ENCODE measurements around the gene WDR87. TPM values are rescaled to one million over a fixed set of nuclear protein-coding genes. Genes with fewer than 3 reads are reported as not detected.
A peak's percentile ranks its signal among the peaks of the same experiment; 100 is the strongest.

Gene WDR87
- total and polyA plus RNA-seq, 2 of the 8 experiments (the other 6 are each of a cell fraction or from before 2014, with no cell fraction given) = not detected

- Histone ChIP-seq H4K8ac (ENCODE audit: extremely low read depth, insufficient read depth, low read length) (no peak overlapping the region), H3K79me2 (ENCODE audit: control insufficient read depth in 1 of 2, insufficient read depth in 2 of 2, low read length in 2 of 2) (peaks cover 0 to 3% of the 10 kb centered on the region in 2 experiments; a peak in 3 of 4 replicates), H2BK5ac (ENCODE audit: low read depth, low read length) (no peak overlapping the region), H2BK120ac (replicated peaks; ENCODE audit: low read depth, low read length) (no peak overlapping the region), H4K20me1 (replicated peaks in 1 of 2; ENCODE audit: control insufficient read depth in 1 of 2, insufficient read depth in 2 of 2, low read length in 2 of 2) (peaks cover 0 to 1% of the 10 kb centered on the region in 2 experiments), H2BK12ac (ENCODE audit: low read depth, low read length) (no peak overlapping the region), H3K56ac (replicated peaks; ENCODE audit: insufficient read length, low read depth, low read length) (no peak overlapping the region), H3K27me3 (replicated peaks in 1 of 4; ENCODE audit: control insufficient read depth in 3 of 4, extremely low read depth in 1 of 4, insufficient read depth in 3 of 4, low read length in 3 of 4) (no peaks in the 10 kb centered on the region), H3K9me3 (ENCODE audit: insufficient read depth in 2 of 2, low read depth in 1 of 2, low read length in 1 of 2) (no peaks in the 10 kb centered on the region), H4K5ac (ENCODE audit: insufficient read length, low read depth, low read length) (no peak overlapping the region), H3K4ac (replicated peaks; ENCODE audit: insufficient read length, low read depth, low read length) (no peak overlapping the region), H3K4me3 (ENCODE audit: extremely low read depth in 1 of 4, insufficient read depth in 2 of 4, low read depth in 3 of 4, low read length in 4 of 4) (no peak overlapping the region), H4K91ac (replicated peaks; ENCODE audit: insufficient read length, low read length) (no peak overlapping the region), H3K9ac (replicated peaks in 1 of 4; ENCODE audit: extremely low read depth in 1 of 4, low read depth in 3 of 4, low read length in 3 of 4) (no peak overlapping the region), H3K18ac (ENCODE audit: extremely low read depth, low read length) (no peak overlapping the region), H3K36me3 (ENCODE audit: control insufficient read depth in 2 of 4, insufficient read depth in 4 of 4, low read length in 3 of 4) (no peaks in the 10 kb centered on the region), H2AFZ (ENCODE audit: low read length) (no peak overlapping the region), H3K4me2 (ENCODE audit: insufficient read depth in 1 of 2, low read depth in 2 of 2, low read length in 2 of 2) (no peak overlapping the region), H3K14ac (ENCODE audit: insufficient read length) (no peak overlapping the region), H3K23me2 (ENCODE audit: low read depth, low read length) (peaks cover 3% of the 10 kb centered on the region; the same call in 1 of the 2 replicates), H3K4me1 (replicated peaks in 1 of 4; ENCODE audit: control insufficient read depth in 3 of 4, insufficient read depth in 4 of 4, low read length in 3 of 4) (peaks cover 0 to 7% (median 5%) of the 10 kb centered on the region in 4 experiments; a peak in 5 of 7 replicates), H3K23ac (ENCODE audit: insufficient read length) (no peak overlapping the region), H2BK15ac (ENCODE audit: low read length) (0 out of 2 replicates have a peak overlapping the region, but pooled peaks have one; percentile 61), H2BK20ac (ENCODE audit: low read length) (no peak overlapping the region), H3K79me1 (ENCODE audit: low read depth, low read length) (no peaks in the 10 kb centered on the region; the same call in 1 of the 2 replicates), H3K27ac (ENCODE audit: low read depth, low read length) (no peak overlapping the region), H2AK5ac (ENCODE audit: low read depth, low read length) (no peak overlapping the region)
- TF ChIP-seq RAD21 (IDR thresholded peaks at IDR 0.05 in 1 of 2, conservative IDR thresholded peaks at IDR 0.05 in 1 of 2; ENCODE audit: low read depth in 2 of 2, low read length in 2 of 2) (peak; percentile 97 to 99), ZNF274 (IDR thresholded peaks at IDR 0.05; ENCODE audit: borderline replicate concordance, extremely low read depth, low read length) (no peak), SIRT6 (IDR thresholded peaks at IDR 0.05; ENCODE audit: low read length) (no peak), BACH1 (IDR thresholded peaks at IDR 0.05; ENCODE audit: low read length) (peak; percentile 46; the same call in 1 of the 2 replicates), CHD2 (IDR thresholded peaks at IDR 0.05; ENCODE audit: low read length) (0 out of 2 replicates have a peak, but pooled peaks have one; percentile 18), USF2 (IDR thresholded peaks at IDR 0.05; ENCODE audit: low read length) (no peak), TEAD4 (IDR thresholded peaks at IDR 0.05; ENCODE audit: low read depth, low read length) (no peak)
- TF ChIP-seq, protein P1, sequence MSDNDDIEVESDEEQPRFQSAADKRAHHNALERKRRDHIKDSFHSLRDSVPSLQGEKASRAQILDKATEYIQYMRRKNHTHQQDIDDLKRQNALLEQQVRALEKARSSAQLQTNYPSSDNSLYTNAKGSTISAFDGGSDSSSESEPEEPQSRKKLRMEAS (IDR thresholded peaks at IDR 0.05) = 0 out of 2 replicates have a peak, but pooled peaks have one; percentile 21
- TF ChIP-seq, protein P2, sequence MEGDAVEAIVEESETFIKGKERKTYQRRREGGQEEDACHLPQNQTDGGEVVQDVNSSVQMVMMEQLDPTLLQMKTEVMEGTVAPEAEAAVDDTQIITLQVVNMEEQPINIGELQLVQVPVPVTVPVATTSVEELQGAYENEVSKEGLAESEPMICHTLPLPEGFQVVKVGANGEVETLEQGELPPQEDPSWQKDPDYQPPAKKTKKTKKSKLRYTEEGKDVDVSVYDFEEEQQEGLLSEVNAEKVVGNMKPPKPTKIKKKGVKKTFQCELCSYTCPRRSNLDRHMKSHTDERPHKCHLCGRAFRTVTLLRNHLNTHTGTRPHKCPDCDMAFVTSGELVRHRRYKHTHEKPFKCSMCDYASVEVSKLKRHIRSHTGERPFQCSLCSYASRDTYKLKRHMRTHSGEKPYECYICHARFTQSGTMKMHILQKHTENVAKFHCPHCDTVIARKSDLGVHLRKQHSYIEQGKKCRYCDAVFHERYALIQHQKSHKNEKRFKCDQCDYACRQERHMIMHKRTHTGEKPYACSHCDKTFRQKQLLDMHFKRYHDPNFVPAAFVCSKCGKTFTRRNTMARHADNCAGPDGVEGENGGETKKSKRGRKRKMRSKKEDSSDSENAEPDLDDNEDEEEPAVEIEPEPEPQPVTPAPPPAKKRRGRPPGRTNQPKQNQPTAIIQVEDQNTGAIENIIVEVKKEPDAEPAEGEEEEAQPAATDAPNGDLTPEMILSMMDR (IDR thresholded peaks at IDR 0.05; ENCODE audit: control extremely low read depth in 1 of 3, insufficient read depth in 1 of 3, low read depth in 1 of 3, low read length in 3 of 3) = peak; percentile 81 to 93 (median 89)
- CTCF ChIA-PET (ENCODE audit: partially characterized antibody) = interaction anchor here (0.5 to 13.7 kb wide), 56 partner anchors 9 to 687 kb away, joined by 3 to 259 read pairs (median 5); no protein-coding TSS in a partner anchor
- peak; percentile 85 for FAIRE-seq
- WGBS, 2 experiments (ENCODE audit: extremely low coverage in 1 of 2, insufficient coverage in 1 of 2, insufficient read length in 1 of 2, insufficient replicate concordance in 2 of 2, low coverage in 1 of 2, low lambda C conversion rate in 2 of 2, missing lambda C conversion rate in 1 of 2) = 7% methylated on average over 4 of the region's 4 CpGs; no CpG with 5 or more reads in 1 of the 2 experiments
- POLR2A ChIA-PET (ENCODE audit: partially characterized antibody) = interaction anchor here (0.7 to 1.7 kb wide), 7 partner anchors 76 to 174 kb away, joined by 3 to 5 read pairs (median 3); no protein-coding TSS in a partner anchor
- peak; percentile 73 to 93 for DNase-seq (ENCODE audit: low read depth in 1 of 2, low spot score in 2 of 2)
Measured at GRCh38 chr19:37902668-37903067, 3.7 kb downstream of the WDR87 start.

All from H1 (cell line).